ENCODE measurements around the gene ERMAP. TPM values are rescaled to one million over a fixed set of nuclear protein-coding genes. Genes with fewer than 3 reads are reported as not detected.

The ERMAP gene
- total RNA-seq, 6 experiments from 2014 or later = 8.9 to 12.3 (median 10.4) TPM

- H3K9me3 Mint-ChIP-seq = no peaks in the 10 kb centered on the region
- H3K27me3 Mint-ChIP-seq (ENCODE audit: insufficient read depth) = no peaks in the 10 kb centered on the region
- no peak for DNase-seq
- no peak overlapping the region for H3K27ac Mint-ChIP-seq
- no peak overlapping the region for H3K4me3 Mint-ChIP-seq
- peaks cover 6% of the 10 kb centered on the region; the same call in 1 of the 2 replicates for H3K4me1 Mint-ChIP-seq (ENCODE audit: low read depth)
- TF ChIP-seq CTCF (IDR thresholded peaks at IDR 0.05) = no peak
- H3K36me3 Mint-ChIP-seq (ENCODE audit: low read depth) = peaks cover 8% of the 10 kb centered on the region; the same call in 1 of the 2 replicates
These were observed 20.8 kb downstream of the ERMAP start for GRCh38 chr1:42837709-42838108.

DNA sequence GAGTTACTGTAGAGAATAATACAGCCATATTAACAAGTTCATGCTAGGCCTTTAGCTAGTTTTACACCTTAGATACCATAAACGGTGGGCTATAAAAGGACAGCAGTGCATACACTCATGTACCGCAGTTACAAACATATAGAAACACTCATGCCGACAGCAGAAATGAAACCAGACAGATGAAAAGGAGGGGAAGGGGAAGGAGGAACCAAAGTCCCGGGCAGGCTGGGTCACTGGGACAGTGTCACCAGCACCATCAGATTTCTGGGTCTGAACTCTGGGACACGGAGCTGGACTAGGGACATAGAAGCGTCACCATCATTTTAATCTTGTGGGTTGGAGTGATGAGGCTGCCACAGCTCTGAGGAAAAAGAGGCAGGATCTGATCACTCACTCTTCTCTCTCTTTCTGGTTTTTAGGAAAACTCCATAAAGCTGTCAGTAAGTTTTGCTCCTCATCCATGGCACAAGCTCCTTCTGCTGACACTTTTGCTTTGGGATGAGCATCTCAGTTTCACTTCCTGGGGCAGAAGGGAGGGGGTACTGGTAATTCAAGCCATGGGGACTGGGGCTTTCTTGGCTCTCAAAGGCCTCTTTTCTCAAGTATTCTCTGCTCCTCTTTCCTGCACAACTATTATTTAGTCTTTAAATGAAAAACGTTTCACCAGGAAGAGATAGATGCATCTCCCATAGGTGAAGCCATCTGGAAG lies 21.7 kb downstream of the ERMAP start:
- Mint-ChIP-seq H3K9me3 (no peaks in the 10 kb centered on the region), H3K27me3 (ENCODE audit: insufficient read depth) (no peaks in the 10 kb centered on the region), H3K36me3 (ENCODE audit: low read depth) (peaks cover 16% of the 10 kb centered on the region; the same call in 1 of the 2 replicates), H3K4me3 (no peak overlapping the region), H3K4me1 (ENCODE audit: low read depth) (peaks cover 6% of the 10 kb centered on the region; the same call in 1 of the 2 replicates), H3K27ac (no peak overlapping the region)
- TF ChIP-seq CTCF (IDR thresholded peaks at IDR 0.05) = no peak
- DNase-seq = no peak

GRCh38 chr1:42841010-42841409 lies 24.1 kb downstream of the ERMAP start:
- H3K4me3 Mint-ChIP-seq = no peak overlapping the region
- H3K9me3 Mint-ChIP-seq = no peaks in the 10 kb centered on the region
- H3K4me1 Mint-ChIP-seq (ENCODE audit: low read depth) = peaks cover 20% of the 10 kb centered on the region
- DNase-seq = no peak
- no peaks in the 10 kb centered on the region for H3K27me3 Mint-ChIP-seq (ENCODE audit: insufficient read depth)
- H3K27ac Mint-ChIP-seq = no peak overlapping the region
- H3K36me3 Mint-ChIP-seq (ENCODE audit: low read depth) = peaks cover 11% of the 10 kb centered on the region; the same call in 1 of the 2 replicates
- TF ChIP-seq CTCF (IDR thresholded peaks at IDR 0.05) = no peak

DNA sequence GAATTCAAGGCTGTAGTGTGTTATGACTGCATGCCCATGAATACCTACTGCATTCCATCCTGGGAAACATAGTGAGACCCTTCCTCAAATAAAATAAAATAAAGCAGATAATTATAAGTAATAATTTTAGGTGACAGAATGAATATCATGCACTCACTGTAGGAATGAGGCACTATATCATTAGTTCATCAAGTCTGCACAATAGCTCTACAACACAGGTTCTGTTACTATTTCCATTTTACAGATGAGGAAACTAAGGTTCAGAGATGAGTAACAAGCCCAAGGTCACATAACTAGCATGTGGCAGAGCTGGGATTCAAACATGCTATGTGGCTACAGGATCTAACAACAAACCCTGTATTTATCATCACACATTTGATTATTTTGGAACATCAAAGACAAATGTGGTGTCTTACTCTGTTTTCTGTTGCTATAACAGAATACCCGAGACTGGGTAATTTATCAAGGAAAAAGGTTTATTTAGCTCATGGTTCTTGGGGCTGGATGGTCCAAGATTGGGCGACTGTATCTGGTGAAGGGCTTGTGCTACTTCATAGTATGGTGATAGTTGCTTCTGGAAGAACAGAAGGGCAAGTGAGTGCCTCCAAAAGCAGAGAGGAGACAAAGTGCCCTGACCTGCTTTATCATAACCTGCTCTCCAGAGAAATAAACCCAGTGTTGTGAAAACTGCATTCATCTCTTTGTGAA lies 24.7 kb downstream of the ERMAP start:
- peaks cover 23% of the 10 kb centered on the region for H3K4me1 Mint-ChIP-seq (ENCODE audit: low read depth)
- TF ChIP-seq CTCF (IDR thresholded peaks at IDR 0.05) = no peak
- H3K9me3 Mint-ChIP-seq = no peaks in the 10 kb centered on the region
- H3K27me3 Mint-ChIP-seq (ENCODE audit: insufficient read depth) = no peaks in the 10 kb centered on the region
- H3K27ac Mint-ChIP-seq = no peak overlapping the region
- no peak for DNase-seq
- H3K36me3 Mint-ChIP-seq (ENCODE audit: low read depth) = peaks cover 8% of the 10 kb centered on the region; the same call in 1 of the 2 replicates
- H3K4me3 Mint-ChIP-seq = no peak overlapping the region

- H3K4me3 Mint-ChIP-seq = no peak overlapping the region
- TF ChIP-seq CTCF (IDR thresholded peaks at IDR 0.05) = no peak
- no peaks in the 10 kb centered on the region for H3K9me3 Mint-ChIP-seq
- peak overlapping the region; percentile 47 for H3K27ac Mint-ChIP-seq
- H3K36me3 Mint-ChIP-seq (ENCODE audit: low read depth) = peaks cover 15% of the 10 kb centered on the region
- peaks cover 51% of the 10 kb centered on the region for H3K4me1 Mint-ChIP-seq (ENCODE audit: low read depth)
- DNase-seq = peak; percentile 63
- H3K27me3 Mint-ChIP-seq (ENCODE audit: insufficient read depth) = no peaks in the 10 kb centered on the region
These were observed 27.7 kb downstream of the ERMAP start for GRCh38 chr1:42844592-42845140.

All from HFFc6 (cell line).